ENCODE data around the gene DYNC2H1.

DYNC2H1 gene

GRCh38 chr11:103395612-103396011 is 286.4 kb downstream of the DYNC2H1 start:
- peak; percentile 23 for DNase-seq (ENCODE audit: low read depth)
- no peak overlapping the region for H3K4me3 ChIP-seq (ENCODE audit: control insufficient read depth, low read depth, low read length)
- no peak for TF ChIP-seq CTCF (conservative IDR thresholded peaks at IDR 0.05; ENCODE audit: control insufficient read depth, insufficient read depth, low read depth, low read length)

GRCh38 chr11:103396237-103396636 is 287.0 kb downstream of the DYNC2H1 start:
- no peak for TF ChIP-seq CTCF (conservative IDR thresholded peaks at IDR 0.05; ENCODE audit: control insufficient read depth, insufficient read depth, low read depth, low read length)
- DNase-seq (ENCODE audit: low read depth): no peak
- H3K4me3 ChIP-seq (ENCODE audit: control insufficient read depth, low read depth, low read length): no peak overlapping the region

- DNase-seq (ENCODE audit: low read depth): no peak
- no peak for TF ChIP-seq CTCF (conservative IDR thresholded peaks at IDR 0.05; ENCODE audit: control insufficient read depth, insufficient read depth, low read depth, low read length)
- no peak overlapping the region for H3K4me3 ChIP-seq (ENCODE audit: control insufficient read depth, low read depth, low read length)
These were observed 288.1 kb downstream of the DYNC2H1 start for GRCh38 chr11:103397369-103397768.

- no peak overlapping the region for H3K4me3 ChIP-seq (ENCODE audit: control insufficient read depth, low read depth, low read length)
- DNase-seq (ENCODE audit: low read depth): no peak
- no peak for TF ChIP-seq CTCF (conservative IDR thresholded peaks at IDR 0.05; ENCODE audit: control insufficient read depth, insufficient read depth, low read depth, low read length)
These were observed 289.6 kb downstream of the DYNC2H1 start for GRCh38 chr11:103398829-103399228.

GRCh38 chr11:103406357-103406756 is 297.1 kb downstream of the DYNC2H1 start:
- no peak for DNase-seq (ENCODE audit: low read depth)
- no peak overlapping the region for H3K4me3 ChIP-seq (ENCODE audit: control insufficient read depth, low read depth, low read length)
- TF ChIP-seq CTCF (conservative IDR thresholded peaks at IDR 0.05; ENCODE audit: control insufficient read depth, insufficient read depth, low read depth, low read length): no peak

- TF ChIP-seq CTCF (conservative IDR thresholded peaks at IDR 0.05; ENCODE audit: control insufficient read depth, insufficient read depth, low read depth, low read length): no peak
- H3K4me3 ChIP-seq (ENCODE audit: control insufficient read depth, low read depth, low read length): no peak overlapping the region
- DNase-seq (ENCODE audit: low read depth): no peak
These were observed 298.4 kb downstream of the DYNC2H1 start for GRCh38 chr11:103407641-103408040.

- H3K4me3 ChIP-seq (ENCODE audit: control insufficient read depth, low read depth, low read length): no peak overlapping the region
- TF ChIP-seq CTCF (conservative IDR thresholded peaks at IDR 0.05; ENCODE audit: control insufficient read depth, insufficient read depth, low read depth, low read length): no peak
- DNase-seq (ENCODE audit: low read depth): peak; percentile 12
These were observed 304.2 kb downstream of the DYNC2H1 start for GRCh38 chr11:103413266-103413888.
